ENCODE results near the gene AASS. TPM values are rescaled to one million over a fixed set of nuclear protein-coding genes. Genes with fewer than 3 reads are reported as not detected.

AASS gene
- total RNA-seq, 1 donor from 2014 or later = 35.6 TPM

GRCh38 chr7:122082670-122083069, 61.4 kb downstream of the AASS start:
- Histone ChIP-seq H3K9me3 (no peaks in the 10 kb centered on the region), H3K27ac (no peak overlapping the region), H3K36me3 (peaks cover 66% of the 10 kb centered on the region), H3K4me1 (no peaks in the 10 kb centered on the region), H3K4me3 (no peak overlapping the region), H3K27me3 (no peaks in the 10 kb centered on the region)
- intact Hi-C loops (cut with DNase I) = no loop called here
- DNase-seq (no peak), ATAC-seq (no peak)
- no peak for TF ChIP-seq CTCF (IDR thresholded peaks at IDR 0.05)

DNA sequence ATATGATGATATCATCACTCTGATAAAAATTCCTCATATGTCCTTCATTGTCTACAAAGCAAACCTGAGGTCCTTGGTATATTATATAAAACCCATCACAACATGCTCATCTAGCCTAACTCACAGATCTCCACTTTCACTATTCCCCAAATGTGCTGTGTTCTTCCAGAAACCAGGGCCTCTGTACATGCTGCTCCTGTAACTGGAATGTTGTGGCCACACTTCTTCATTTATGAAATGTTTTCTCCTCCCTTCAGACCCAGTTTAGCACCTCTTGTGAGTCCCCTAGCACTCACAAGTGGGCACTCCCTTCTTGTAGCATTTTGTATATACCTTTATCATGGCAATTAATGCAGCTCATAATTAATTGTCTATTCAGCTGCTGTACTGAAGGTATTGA, 61.9 kb downstream of the AASS start:
- no peak for DNase-seq
- no peaks in the 10 kb centered on the region for H3K4me1 ChIP-seq
- H3K9me3 ChIP-seq = no peaks in the 10 kb centered on the region
- no peak overlapping the region for H3K4me3 ChIP-seq
- no peak for TF ChIP-seq CTCF (IDR thresholded peaks at IDR 0.05)
- H3K27ac ChIP-seq = no peak overlapping the region
- peaks cover 71% of the 10 kb centered on the region for H3K36me3 ChIP-seq
- no peak for ATAC-seq
- intact Hi-C loops (cut with DNase I) = no loop called here
- no peaks in the 10 kb centered on the region for H3K27me3 ChIP-seq

GRCh38 chr7:122073635-122074034, 70.4 kb downstream of the AASS start:
- intact Hi-C loops (cut with DNase I) = no loop called here
- DNase-seq (no peak), ATAC-seq (no peak)
- Histone ChIP-seq H3K4me1 (no peaks in the 10 kb centered on the region), H3K27me3 (no peaks in the 10 kb centered on the region), H3K36me3 (peaks cover 25% of the 10 kb centered on the region), H3K4me3 (no peak overlapping the region), H3K27ac (no peak overlapping the region), H3K9me3 (no peaks in the 10 kb centered on the region)
- no peak for TF ChIP-seq CTCF (IDR thresholded peaks at IDR 0.05)

GRCh38 chr7:122072924-122073599, 71.0 kb downstream of the AASS start:
- Histone ChIP-seq H3K4me1 (no peaks in the 10 kb centered on the region), H3K36me3 (peaks cover 19% of the 10 kb centered on the region), H3K27ac (no peak overlapping the region), H3K4me3 (no peak overlapping the region), H3K27me3 (no peaks in the 10 kb centered on the region), H3K9me3 (no peaks in the 10 kb centered on the region)
- intact Hi-C loops (cut with DNase I) = no loop called here
- DNase-seq (no peak), ATAC-seq (no peak)
- no peak for TF ChIP-seq CTCF (IDR thresholded peaks at IDR 0.05)

- Histone ChIP-seq H3K4me3 (no peak overlapping the region), H3K4me1 (no peaks in the 10 kb centered on the region), H3K36me3 (peaks cover 12% of the 10 kb centered on the region), H3K9me3 (no peaks in the 10 kb centered on the region), H3K27ac (no peak overlapping the region), H3K27me3 (no peaks in the 10 kb centered on the region)
- no peak for TF ChIP-seq CTCF (IDR thresholded peaks at IDR 0.05)
- intact Hi-C loops (cut with DNase I) = no loop called here
- no peak for ATAC-seq
- no peak for DNase-seq
Measured at GRCh38 chr7:122072272-122072671, 71.8 kb downstream of the AASS start.

DNA sequence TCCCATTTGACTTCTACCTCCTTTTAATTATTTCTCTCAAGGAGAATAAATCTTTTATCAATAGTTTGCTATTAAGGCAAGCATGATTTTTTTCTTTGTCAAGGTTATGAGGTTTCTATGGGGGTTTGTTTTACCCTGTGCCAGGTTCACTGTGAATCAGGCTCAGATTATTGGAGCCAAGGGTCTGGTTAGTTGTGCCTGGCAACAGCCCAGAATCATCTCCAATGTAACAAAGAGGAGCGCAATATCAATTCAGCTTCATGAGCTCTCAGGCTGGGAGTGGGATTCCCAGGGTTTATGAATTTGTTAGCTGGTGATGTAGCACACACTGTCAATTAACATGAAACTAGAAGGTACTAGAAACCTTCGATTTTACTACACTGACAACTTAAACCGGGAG, 73.2 kb downstream of the AASS start:
- Histone ChIP-seq H3K36me3 (no peaks in the 10 kb centered on the region), H3K27me3 (no peaks in the 10 kb centered on the region), H3K9me3 (no peaks in the 10 kb centered on the region), H3K4me3 (no peak overlapping the region), H3K27ac (no peak overlapping the region), H3K4me1 (no peaks in the 10 kb centered on the region)
- no peak for ATAC-seq
- DNase-seq = no peak
- intact Hi-C loops (cut with DNase I) = no loop called here
- TF ChIP-seq CTCF (IDR thresholded peaks at IDR 0.05) = no peak

Measured in upper lobe of right lung (tissue), 1 donor.